HG03095 (cell line): ENCODE measurements around the gene MYO5B.

ENCODE experiments used
- ATAC-seq: cut with Tn5 transposase; IDR thresholded peaks from one replicate; pipeline ENCODE4 v1.9.1; 2021; ENCODE audit warnings: moderate library complexity; ENCODE audit not compliant: unreplicated experiment

The MYO5B gene

GRCh38 chr18:50074404-50074803 is 120.5 kb downstream of the MYO5B start:
- ATAC-seq, result no peak

GRCh38 chr18:50073319-50073718 is 121.6 kb downstream of the MYO5B start:
- ATAC-seq, result no peak

- ATAC-seq, result no peak
Measured at GRCh38 chr18:50072146-50072545, 122.8 kb downstream of the MYO5B start.

- ATAC-seq, result no peak
Measured at GRCh38 chr18:50071397-50071796, 123.5 kb downstream of the MYO5B start.

GRCh38 chr18:50069422-50069821 is 125.5 kb downstream of the MYO5B start:
- no peak for ATAC-seq

- no peak for ATAC-seq
Measured at GRCh38 chr18:50065527-50065926, 129.4 kb downstream of the MYO5B start.

GRCh38 chr18:50065039-50065438 is 129.9 kb downstream of the MYO5B start:
- ATAC-seq, result no peak

GRCh38 chr18:50061876-50062517 is 132.9 kb downstream of the MYO5B start:
- no peak for ATAC-seq

GRCh38 chr18:50060822-50061221 is 134.1 kb downstream of the MYO5B start:
- no peak for ATAC-seq

GRCh38 chr18:50058731-50059130 is 136.2 kb downstream of the MYO5B start:
- ATAC-seq, result no peak

GRCh38 chr18:50057009-50057408 is 137.9 kb downstream of the MYO5B start:
- ATAC-seq, result no peak

- ATAC-seq, result no peak
Measured at GRCh38 chr18:50056185-50056584, 138.8 kb downstream of the MYO5B start.

GRCh38 chr18:50055488-50055887 is 139.5 kb downstream of the MYO5B start:
- no peak for ATAC-seq

GRCh38 chr18:50053111-50053510 is 141.8 kb downstream of the MYO5B start:
- no peak for ATAC-seq

GRCh38 chr18:50051288-50051687 is 143.7 kb downstream of the MYO5B start:
- ATAC-seq, result no peak

GRCh38 chr18:50045126-50045525 is 149.8 kb downstream of the MYO5B start:
- ATAC-seq, result no peak

GRCh38 chr18:50044402-50044801 is 150.5 kb downstream of the MYO5B start:
- no peak for ATAC-seq

GRCh38 chr18:50042611-50043010 is 152.3 kb downstream of the MYO5B start:
- no peak for ATAC-seq

- ATAC-seq, result no peak
Measured at GRCh38 chr18:50039746-50040145, 155.2 kb downstream of the MYO5B start.

GRCh38 chr18:50038448-50038847 is 156.5 kb downstream of the MYO5B start:
- no peak for ATAC-seq

- no peak for ATAC-seq
Measured at GRCh38 chr18:50034029-50034428, 160.9 kb downstream of the MYO5B start.

- no peak for ATAC-seq
Measured at GRCh38 chr18:50033004-50033403, 161.9 kb downstream of the MYO5B start.

GRCh38 chr18:50030146-50030545 is 164.8 kb downstream of the MYO5B start:
- no peak for ATAC-seq
